ENCODE data around the gene HMCN2. TPM values are rescaled to one million over a fixed set of nuclear protein-coding genes. Genes with fewer than 3 reads are reported as not detected.

HMCN2 gene
- total RNA-seq, 4 donors from 2014 or later: 9.6 to 21.1 (median 15.5) TPM

DNA sequence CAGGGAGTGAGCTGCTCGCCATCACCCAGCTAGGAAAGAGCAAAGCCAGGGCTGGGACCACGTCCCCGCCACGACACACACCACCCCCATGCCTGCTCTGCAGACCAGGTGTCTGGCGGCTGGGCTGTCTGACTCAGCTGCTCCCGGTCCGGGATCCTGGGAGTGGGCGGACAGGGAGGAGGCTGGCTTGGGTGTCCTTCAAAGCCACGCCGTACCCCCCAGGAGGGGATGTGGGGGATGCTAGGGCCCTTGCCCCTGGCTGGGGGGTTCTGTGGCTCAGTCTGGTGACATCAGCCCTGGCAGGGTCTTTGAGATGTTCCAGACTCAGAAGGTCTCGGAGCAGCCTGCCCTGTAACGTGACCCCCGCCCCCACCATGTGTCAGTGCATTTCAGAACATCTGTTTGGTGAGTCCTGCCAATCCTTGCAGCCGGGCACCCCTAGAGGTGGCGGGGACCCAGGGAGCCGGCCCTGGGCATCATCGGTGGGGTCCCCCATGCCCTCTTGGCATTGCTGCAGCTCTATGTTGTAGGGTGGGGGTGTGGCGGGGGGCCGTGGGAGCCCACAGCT lies 62.3 kb downstream of the HMCN2 start:
- ATAC-seq: peak; percentile 15
- Histone ChIP-seq H3K27ac (peak overlapping the region; percentile 66 to 96 (median 92)), H3K27me3 (no peaks in the 10 kb centered on the region), H3K4me1 (peaks cover 6 to 67% (median 44%) of the 10 kb centered on the region in 3 donors), H3K4me3 (peak overlapping the region in 1 of 2 donors; percentile 25), H3K36me3 (peaks cover 0 to 12% of the 10 kb centered on the region in 2 donors), H3K9me3 (no peaks in the 10 kb centered on the region)
- TF ChIP-seq POLR2AphosphoS5 (IDR thresholded peaks at IDR 0.05): peak; percentile 47
- TF ChIP-seq, protein P1, sequence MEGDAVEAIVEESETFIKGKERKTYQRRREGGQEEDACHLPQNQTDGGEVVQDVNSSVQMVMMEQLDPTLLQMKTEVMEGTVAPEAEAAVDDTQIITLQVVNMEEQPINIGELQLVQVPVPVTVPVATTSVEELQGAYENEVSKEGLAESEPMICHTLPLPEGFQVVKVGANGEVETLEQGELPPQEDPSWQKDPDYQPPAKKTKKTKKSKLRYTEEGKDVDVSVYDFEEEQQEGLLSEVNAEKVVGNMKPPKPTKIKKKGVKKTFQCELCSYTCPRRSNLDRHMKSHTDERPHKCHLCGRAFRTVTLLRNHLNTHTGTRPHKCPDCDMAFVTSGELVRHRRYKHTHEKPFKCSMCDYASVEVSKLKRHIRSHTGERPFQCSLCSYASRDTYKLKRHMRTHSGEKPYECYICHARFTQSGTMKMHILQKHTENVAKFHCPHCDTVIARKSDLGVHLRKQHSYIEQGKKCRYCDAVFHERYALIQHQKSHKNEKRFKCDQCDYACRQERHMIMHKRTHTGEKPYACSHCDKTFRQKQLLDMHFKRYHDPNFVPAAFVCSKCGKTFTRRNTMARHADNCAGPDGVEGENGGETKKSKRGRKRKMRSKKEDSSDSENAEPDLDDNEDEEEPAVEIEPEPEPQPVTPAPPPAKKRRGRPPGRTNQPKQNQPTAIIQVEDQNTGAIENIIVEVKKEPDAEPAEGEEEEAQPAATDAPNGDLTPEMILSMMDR (IDR thresholded peaks at IDR 0.05): no peak
- WGBS, 2 donors (ENCODE audit: low coverage in 1 of 2): 23% methylated on average over 7 of the region's 19 CpGs; no CpG with 5 or more reads in 1 of the 2 donors

DNA sequence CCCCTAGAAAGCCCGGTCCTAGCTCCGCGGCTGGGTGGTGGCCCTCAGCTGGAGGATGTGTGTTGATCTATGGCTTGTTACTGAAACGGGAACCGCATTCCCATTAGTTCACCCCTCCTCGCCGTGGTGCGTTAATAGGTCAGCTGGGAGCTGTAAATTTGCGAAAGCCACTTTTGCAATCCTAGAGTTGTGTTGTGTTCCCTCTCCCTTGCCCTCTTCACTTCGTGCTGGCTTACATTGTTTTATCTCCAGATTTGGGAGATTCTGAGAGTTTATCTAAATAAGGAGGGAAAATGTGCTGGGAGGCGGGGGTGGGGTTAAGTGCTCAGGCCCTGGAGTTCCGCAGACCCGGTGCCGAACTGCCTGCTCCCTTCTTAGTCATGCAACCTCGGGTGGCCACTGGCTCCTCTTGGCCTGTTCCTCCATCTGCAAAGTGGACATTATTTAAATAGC lies 62.8 kb downstream of the HMCN2 start:
- H3K4me1 ChIP-seq: peaks cover 6 to 67% (median 47%) of the 10 kb centered on the region in 3 donors
- TF ChIP-seq EP300 (IDR thresholded peaks at IDR 0.05) (no peak), POLR2A (IDR thresholded peaks at IDR 0.05) (peak; percentile 17 to 36), POLR2AphosphoS5 (IDR thresholded peaks at IDR 0.05) (peak; percentile 90)
- TF ChIP-seq, protein P1 (IDR thresholded peaks at IDR 0.05): no peak
- H3K27ac ChIP-seq: peak overlapping the region; percentile 66 to 96 (median 92)
- ATAC-seq: peak; percentile 76
- peaks cover 0 to 12% of the 10 kb centered on the region in 2 donors for H3K36me3 ChIP-seq
- H3K4me3 ChIP-seq: peak overlapping the region in 1 of 2 donors; percentile 25
- no peaks in the 10 kb centered on the region for H3K9me3 ChIP-seq
- 5 to 19% methylated on average over 4 to 6 of the region's 15 CpGs for WGBS, 2 donors (ENCODE audit: low coverage in 1 of 2)
- no peaks in the 10 kb centered on the region for H3K27me3 ChIP-seq

DNA sequence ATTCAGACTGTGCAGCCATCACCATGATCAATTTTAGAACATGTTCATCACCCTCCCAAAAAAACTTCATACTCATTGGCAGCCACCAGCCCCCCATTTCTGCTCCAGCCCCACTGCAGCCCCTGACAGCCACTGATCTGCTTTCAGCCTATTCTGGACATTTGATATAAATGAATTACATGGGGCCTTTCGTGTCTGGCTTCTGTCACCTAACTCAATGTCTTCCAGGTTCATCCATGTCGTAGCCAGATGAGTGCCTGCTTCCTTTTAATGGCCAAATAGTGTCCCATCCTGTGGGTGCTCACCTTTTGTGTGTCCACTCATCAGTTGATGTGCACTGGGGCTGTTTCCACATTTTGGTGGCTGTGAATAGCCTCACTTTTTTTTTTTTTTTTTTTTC lies 63.5 kb downstream of the HMCN2 start:
- no peak overlapping the region for H3K4me3 ChIP-seq
- no peak for ATAC-seq
- peaks cover 0 to 12% of the 10 kb centered on the region in 2 donors for H3K36me3 ChIP-seq
- no peaks in the 10 kb centered on the region for H3K9me3 ChIP-seq
- H3K27ac ChIP-seq: peak overlapping the region; percentile 66 to 96 (median 92)
- peaks cover 6 to 69% (median 47%) of the 10 kb centered on the region in 3 donors for H3K4me1 ChIP-seq
- H3K27me3 ChIP-seq: no peaks in the 10 kb centered on the region
- TF ChIP-seq, protein P1 (IDR thresholded peaks at IDR 0.05): no peak
- TF ChIP-seq EP300 (IDR thresholded peaks at IDR 0.05) (no peak), POLR2A (IDR thresholded peaks at IDR 0.05) (no peak), POLR2AphosphoS5 (IDR thresholded peaks at IDR 0.05) (no peak)
- WGBS, 2 donors (ENCODE audit: low coverage in 1 of 2): 24 to 61% methylated on average over 2 of the region's 2 CpGs

DNA sequence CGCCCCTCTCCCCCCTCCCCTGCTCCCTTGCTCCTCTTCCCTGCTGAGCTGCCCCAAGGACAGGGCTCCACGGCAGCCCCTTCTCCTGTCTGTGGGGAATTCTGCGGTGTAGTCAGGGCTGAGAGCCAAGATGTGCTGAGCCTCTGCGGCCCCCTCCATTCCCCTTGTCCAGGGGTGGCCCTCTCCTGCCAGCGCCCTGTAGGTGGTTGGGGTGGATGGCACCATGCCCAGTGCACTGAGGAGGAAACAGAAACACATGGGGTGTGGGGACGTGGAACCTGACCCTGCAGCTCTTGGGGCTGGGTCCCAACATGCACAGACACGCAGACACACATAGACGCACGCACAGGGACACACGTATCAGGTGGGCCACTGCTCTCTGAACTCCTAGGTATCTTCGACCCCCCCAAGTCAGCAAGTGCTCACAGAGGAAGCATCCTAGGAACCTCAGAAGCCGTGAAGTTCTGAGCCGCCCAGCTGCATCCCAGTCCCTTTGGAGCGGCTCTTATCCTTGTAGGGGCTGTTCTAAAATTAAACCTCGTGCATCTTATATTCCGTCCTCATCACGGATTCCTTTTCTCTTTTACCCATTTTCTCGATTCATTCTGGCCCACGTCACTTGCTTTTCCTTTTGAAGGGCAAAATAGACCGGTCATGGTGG lies 64.8 kb downstream of the HMCN2 start:
- Histone ChIP-seq H3K9me3 (no peaks in the 10 kb centered on the region), H3K27me3 (no peaks in the 10 kb centered on the region), H3K36me3 (peaks cover 0 to 10% of the 10 kb centered on the region in 2 donors), H3K4me3 (peak overlapping the region in 1 of 2 donors; percentile 12), H3K4me1 (peaks cover 6 to 69% (median 47%) of the 10 kb centered on the region in 3 donors), H3K27ac (peak overlapping the region; percentile 66 to 96 (median 92))
- ATAC-seq: no peak
- WGBS, 2 donors (ENCODE audit: low coverage in 1 of 2): 35 to 76% methylated on average over 9 to 10 of the region's 20 CpGs
- TF ChIP-seq POLR2A (IDR thresholded peaks at IDR 0.05) (no peak), EP300 (IDR thresholded peaks at IDR 0.05) (no peak), POLR2AphosphoS5 (IDR thresholded peaks at IDR 0.05) (no peak)
- TF ChIP-seq, protein P1 (IDR thresholded peaks at IDR 0.05): no peak
